RPMI8226 (cell line): Measurements from ENCODE around the gene CFC1B.
"Not testable (repeated sequence)": the region's sequence is repeated elsewhere in the genome, so short reads cannot be mapped to it uniquely, and the experiment has no call there.

ENCODE experiments used
- DNase-seq: peaks from one replicate; pipeline ENCODE4 v3.0.0-alpha.2; 2015

The CFC1B gene

GRCh38 chr2:130571929-130572328 is 50.9 kb downstream of the CFC1B start:
- not testable (repeated sequence) for DNase-seq

GRCh38 chr2:130574230-130574629 is 53.2 kb downstream of the CFC1B start:
- DNase-seq = not testable (repeated sequence)

GRCh38 chr2:130576209-130576784 is 55.3 kb downstream of the CFC1B start:
- not testable (repeated sequence) for DNase-seq

- DNase-seq = not testable (repeated sequence)
Measured at GRCh38 chr2:130577559-130577958, 56.5 kb downstream of the CFC1B start.
